ENCODE measurements around the gene SH3TC1.

SH3TC1 gene

GRCh38 chr4:8184061-8184460, 15.0 kb upstream of the SH3TC1 start:
- no peak overlapping the region for H3K56ac ChIP-seq (ENCODE audit: low read length)
- H3K27me3 ChIP-seq (ENCODE audit: insufficient read depth, low read length, poor library complexity) = no peaks in the 10 kb centered on the region
- no peak overlapping the region for H2BK5ac ChIP-seq (ENCODE audit: low read length)
- H3K4me1 ChIP-seq (ENCODE audit: control insufficient read depth, low read depth, low read length) = no peaks in the 10 kb centered on the region
- H3K36me3 ChIP-seq (ENCODE audit: control insufficient read depth, insufficient read depth, low read length) = no peaks in the 10 kb centered on the region
- WGBS (ENCODE audit: extremely low coverage, insufficient coverage, low lambda C conversion rate) = no CpG with 5 or more reads among the region's 4 CpGs
- H3K4ac ChIP-seq (ENCODE audit: low read depth, low read length) = no peak overlapping the region
- no peak overlapping the region for H2BK120ac ChIP-seq (ENCODE audit: low read depth, low read length)
- no peak overlapping the region for H2BK15ac ChIP-seq (replicated peaks; ENCODE audit: low read depth)
- H3K23ac ChIP-seq (ENCODE audit: low read length) = no peak overlapping the region
- no peak overlapping the region for H4K5ac ChIP-seq (ENCODE audit: low read length)
- no peak overlapping the region for H2AK5ac ChIP-seq (ENCODE audit: low read length)
- no peak overlapping the region for H3K4me3 ChIP-seq (ENCODE audit: low read length)
- H3K9ac ChIP-seq (ENCODE audit: low read length) = no peak overlapping the region
- no peak overlapping the region for H4K8ac ChIP-seq (ENCODE audit: low read depth, low read length)
- H3K27ac ChIP-seq (ENCODE audit: low read depth, low read length) = no peak overlapping the region
- no peaks in the 10 kb centered on the region for H3K79me1 ChIP-seq (ENCODE audit: low read length)
- no peaks in the 10 kb centered on the region for H3K79me2 ChIP-seq (ENCODE audit: control insufficient read depth, insufficient read depth, low read length)
- no peak overlapping the region for H3K18ac ChIP-seq (ENCODE audit: low read length)
- H3K4me2 ChIP-seq (ENCODE audit: low read length) = no peak overlapping the region
- DNase-seq = no peak

- DNase-seq = no peak
- Histone ChIP-seq H3K56ac (ENCODE audit: low read length) (no peak overlapping the region), H4K8ac (ENCODE audit: low read depth, low read length) (no peak overlapping the region), H3K4me2 (ENCODE audit: low read length) (no peak overlapping the region), H2BK120ac (ENCODE audit: low read depth, low read length) (no peak overlapping the region), H3K23ac (ENCODE audit: low read length) (no peak overlapping the region), H3K79me1 (ENCODE audit: low read length) (no peaks in the 10 kb centered on the region), H3K18ac (ENCODE audit: low read length) (no peak overlapping the region), H3K79me2 (ENCODE audit: control insufficient read depth, insufficient read depth, low read length) (no peaks in the 10 kb centered on the region), H3K4ac (ENCODE audit: low read depth, low read length) (no peak overlapping the region), H2AK5ac (ENCODE audit: low read length) (no peak overlapping the region), H3K4me3 (ENCODE audit: low read length) (no peak overlapping the region), H2BK15ac (replicated peaks; ENCODE audit: low read depth) (no peak overlapping the region), H3K27me3 (ENCODE audit: insufficient read depth, low read length, poor library complexity) (no peaks in the 10 kb centered on the region), H3K9ac (ENCODE audit: low read length) (no peak overlapping the region), H3K36me3 (ENCODE audit: control insufficient read depth, insufficient read depth, low read length) (no peaks in the 10 kb centered on the region), H3K4me1 (ENCODE audit: control insufficient read depth, low read depth, low read length) (no peaks in the 10 kb centered on the region), H3K27ac (ENCODE audit: low read depth, low read length) (no peak overlapping the region), H2BK5ac (ENCODE audit: low read length) (no peak overlapping the region), H4K5ac (ENCODE audit: low read length) (no peak overlapping the region)
- no CpG with 5 or more reads among the region's 9 CpGs for WGBS (ENCODE audit: extremely low coverage, insufficient coverage, low lambda C conversion rate)
Measured at GRCh38 chr4:8185295-8185694, 13.8 kb upstream of the SH3TC1 start.

GRCh38 chr4:8185930-8186329, 13.2 kb upstream of the SH3TC1 start:
- H3K4ac ChIP-seq (ENCODE audit: low read depth, low read length) = no peak overlapping the region
- no peaks in the 10 kb centered on the region for H3K79me1 ChIP-seq (ENCODE audit: low read length)
- H3K79me2 ChIP-seq (ENCODE audit: control insufficient read depth, insufficient read depth, low read length) = no peaks in the 10 kb centered on the region
- no peak overlapping the region for H3K23ac ChIP-seq (ENCODE audit: low read length)
- H2AK5ac ChIP-seq (ENCODE audit: low read length) = no peak overlapping the region
- DNase-seq = no peak
- H2BK120ac ChIP-seq (ENCODE audit: low read depth, low read length) = no peak overlapping the region
- H3K27ac ChIP-seq (ENCODE audit: low read depth, low read length) = no peak overlapping the region
- no peaks in the 10 kb centered on the region for H3K27me3 ChIP-seq (ENCODE audit: insufficient read depth, low read length, poor library complexity)
- H3K4me2 ChIP-seq (ENCODE audit: low read length) = no peak overlapping the region
- H3K4me3 ChIP-seq (ENCODE audit: low read length) = no peak overlapping the region
- H2BK5ac ChIP-seq (ENCODE audit: low read length) = no peak overlapping the region
- H3K56ac ChIP-seq (ENCODE audit: low read length) = no peak overlapping the region
- no peak overlapping the region for H3K9ac ChIP-seq (ENCODE audit: low read length)
- H2BK15ac ChIP-seq (replicated peaks; ENCODE audit: low read depth) = no peak overlapping the region
- H4K5ac ChIP-seq (ENCODE audit: low read length) = no peak overlapping the region
- no CpG with 5 or more reads among the region's 9 CpGs for WGBS (ENCODE audit: extremely low coverage, insufficient coverage, low lambda C conversion rate)
- H4K8ac ChIP-seq (ENCODE audit: low read depth, low read length) = no peak overlapping the region
- no peaks in the 10 kb centered on the region for H3K4me1 ChIP-seq (ENCODE audit: control insufficient read depth, low read depth, low read length)
- H3K18ac ChIP-seq (ENCODE audit: low read length) = no peak overlapping the region
- H3K36me3 ChIP-seq (ENCODE audit: control insufficient read depth, insufficient read depth, low read length) = no peaks in the 10 kb centered on the region

- Histone ChIP-seq H3K4me2 (ENCODE audit: low read length) (no peak overlapping the region), H3K79me1 (ENCODE audit: low read length) (no peaks in the 10 kb centered on the region), H3K56ac (ENCODE audit: low read length) (no peak overlapping the region), H3K4me3 (ENCODE audit: low read length) (no peak overlapping the region), H3K27ac (ENCODE audit: low read depth, low read length) (no peak overlapping the region), H4K8ac (ENCODE audit: low read depth, low read length) (no peak overlapping the region), H3K79me2 (ENCODE audit: control insufficient read depth, insufficient read depth, low read length) (no peaks in the 10 kb centered on the region), H3K36me3 (ENCODE audit: control insufficient read depth, insufficient read depth, low read length) (no peaks in the 10 kb centered on the region), H3K9ac (ENCODE audit: low read length) (no peak overlapping the region), H3K18ac (ENCODE audit: low read length) (no peak overlapping the region), H2AK5ac (ENCODE audit: low read length) (no peak overlapping the region), H2BK15ac (replicated peaks; ENCODE audit: low read depth) (no peak overlapping the region), H2BK5ac (ENCODE audit: low read length) (no peak overlapping the region), H4K5ac (ENCODE audit: low read length) (no peak overlapping the region), H3K27me3 (ENCODE audit: insufficient read depth, low read length, poor library complexity) (no peaks in the 10 kb centered on the region), H3K4me1 (ENCODE audit: control insufficient read depth, low read depth, low read length) (no peaks in the 10 kb centered on the region), H2BK120ac (ENCODE audit: low read depth, low read length) (no peak overlapping the region), H3K23ac (ENCODE audit: low read length) (no peak overlapping the region), H3K4ac (ENCODE audit: low read depth, low read length) (no peak overlapping the region)
- no CpG with 5 or more reads among the region's 12 CpGs for WGBS (ENCODE audit: extremely low coverage, insufficient coverage, low lambda C conversion rate)
- DNase-seq = no peak
Measured at GRCh38 chr4:8188085-8188484, 11.0 kb upstream of the SH3TC1 start.

GRCh38 chr4:8188743-8189550, 10.1 kb upstream of the SH3TC1 start:
- Histone ChIP-seq H2BK5ac (ENCODE audit: low read length) (no peak overlapping the region), H4K5ac (ENCODE audit: low read length) (no peak overlapping the region), H4K8ac (ENCODE audit: low read depth, low read length) (no peak overlapping the region), H3K4ac (ENCODE audit: low read depth, low read length) (no peak overlapping the region), H3K4me2 (ENCODE audit: low read length) (no peak overlapping the region), H3K4me1 (ENCODE audit: control insufficient read depth, low read depth, low read length) (no peaks in the 10 kb centered on the region), H2BK15ac (replicated peaks; ENCODE audit: low read depth) (no peak overlapping the region), H3K27me3 (ENCODE audit: insufficient read depth, low read length, poor library complexity) (no peaks in the 10 kb centered on the region), H3K4me3 (ENCODE audit: low read length) (no peak overlapping the region), H3K27ac (ENCODE audit: low read depth, low read length) (no peak overlapping the region), H2BK120ac (ENCODE audit: low read depth, low read length) (no peak overlapping the region), H3K9ac (ENCODE audit: low read length) (no peak overlapping the region), H2AK5ac (ENCODE audit: low read length) (no peak overlapping the region), H3K18ac (ENCODE audit: low read length) (no peak overlapping the region), H3K79me1 (ENCODE audit: low read length) (no peaks in the 10 kb centered on the region), H3K36me3 (ENCODE audit: control insufficient read depth, insufficient read depth, low read length) (no peaks in the 10 kb centered on the region), H3K56ac (ENCODE audit: low read length) (no peak overlapping the region), H3K23ac (ENCODE audit: low read length) (no peak overlapping the region), H3K79me2 (ENCODE audit: control insufficient read depth, insufficient read depth, low read length) (no peaks in the 10 kb centered on the region)
- no CpG with 5 or more reads among the region's 29 CpGs for WGBS (ENCODE audit: extremely low coverage, insufficient coverage, low lambda C conversion rate)
- no peak for DNase-seq
